Hypothalamus (tissue), 51 donors: Measurements from ENCODE around the gene ABHD12.

Experiments
- DNase-seq, 51 donors: peaks; one replicate each; lab custom pipeline; 2025; lab: John Stamatoyannopoulos, UW

The ABHD12 gene

DNA sequence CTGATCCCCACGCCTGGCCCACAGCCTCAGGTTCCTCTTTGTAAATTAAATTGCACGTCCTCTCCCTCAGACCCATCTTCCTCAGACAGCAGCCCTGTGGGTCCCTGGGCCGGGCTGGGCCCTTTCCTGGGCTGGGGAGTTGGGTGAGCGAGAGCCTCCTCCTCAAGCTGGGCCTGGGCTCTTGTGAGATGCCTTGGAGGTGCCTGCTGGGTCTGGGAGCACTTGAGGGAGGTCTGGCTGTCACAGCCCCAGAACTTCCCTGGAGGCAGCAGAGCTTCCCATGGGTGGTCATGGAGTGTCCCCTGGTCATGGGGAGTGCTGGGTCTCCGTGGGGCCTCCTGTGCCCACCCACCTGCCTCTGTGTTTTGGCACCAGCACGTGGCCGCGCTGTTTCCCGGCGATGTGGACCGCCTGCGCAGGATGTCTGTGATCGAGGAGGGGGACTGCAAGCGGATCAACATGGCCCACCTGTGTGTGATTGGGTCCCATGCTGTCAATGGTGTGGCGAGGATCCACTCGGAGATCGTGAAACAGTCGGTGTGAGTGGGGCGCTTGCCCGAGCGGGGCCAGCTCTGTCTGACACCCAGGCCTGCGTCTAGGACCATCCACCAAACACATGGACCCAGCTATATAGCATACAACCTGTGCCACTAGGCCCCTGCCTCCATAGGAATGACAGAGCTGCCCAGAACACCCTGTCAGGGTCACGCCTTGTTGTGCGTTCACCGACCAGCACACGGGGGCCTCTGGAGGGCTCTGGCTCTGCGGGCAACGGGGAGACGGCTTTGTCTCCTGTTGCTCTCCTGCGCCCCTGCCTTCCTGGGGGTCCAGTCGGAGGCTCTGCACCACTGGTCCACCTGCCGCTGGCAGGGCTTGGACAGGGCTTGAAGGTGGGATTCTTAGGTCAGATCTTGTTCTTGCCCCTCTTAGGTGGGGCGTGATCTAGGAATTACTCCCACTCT is 109.8 kb downstream of the ABHD12 start:
- no peak for DNase-seq

DNA sequence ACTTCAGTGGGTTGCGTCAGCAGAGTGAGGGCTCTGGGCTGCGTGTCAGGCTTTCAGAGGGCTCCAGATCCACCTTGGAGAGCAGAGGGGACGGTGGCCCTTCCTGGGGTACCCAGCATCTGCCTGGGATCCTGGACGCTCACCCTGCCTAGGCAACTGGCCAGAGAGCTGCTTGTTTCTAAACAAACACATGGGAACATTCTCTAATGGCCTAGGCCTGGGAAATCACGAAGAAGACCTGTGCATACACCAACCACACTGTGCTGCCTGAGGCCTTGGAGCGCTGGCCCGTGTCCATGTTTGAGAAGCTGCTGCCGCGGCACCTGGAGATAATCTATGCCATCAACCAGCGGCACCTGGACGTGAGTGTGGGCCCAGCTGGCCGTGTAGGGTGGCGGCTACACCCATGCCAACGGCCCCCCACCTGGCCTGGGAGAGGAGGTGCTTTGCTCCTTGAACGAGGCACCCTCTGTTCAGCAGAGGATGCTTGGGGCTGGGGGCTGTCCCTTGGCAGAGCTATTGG is 110.5 kb downstream of the ABHD12 start:
- peak in 1 of 51 donors; percentile 47 for DNase-seq

DNA sequence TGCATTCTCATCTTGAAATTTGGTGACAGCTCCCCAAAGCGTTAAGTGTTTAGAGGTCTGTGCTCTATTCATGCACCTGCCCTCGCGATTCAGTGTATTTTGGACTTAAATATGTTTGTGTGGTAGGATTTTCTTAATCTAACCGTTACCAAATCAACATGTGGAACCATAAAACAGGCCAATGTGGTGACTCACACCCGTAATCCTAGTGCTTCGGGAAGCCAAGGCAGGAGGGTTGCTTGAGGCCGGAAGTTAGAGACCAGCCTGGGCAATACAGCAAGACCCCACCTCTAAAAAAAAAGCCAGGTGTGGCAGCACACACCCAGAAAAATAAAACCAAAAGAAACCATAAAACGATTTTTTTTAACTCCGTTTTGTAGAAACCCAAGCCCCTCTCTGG is 111.2 kb downstream of the ABHD12 start:
- no peak for DNase-seq

DNA sequence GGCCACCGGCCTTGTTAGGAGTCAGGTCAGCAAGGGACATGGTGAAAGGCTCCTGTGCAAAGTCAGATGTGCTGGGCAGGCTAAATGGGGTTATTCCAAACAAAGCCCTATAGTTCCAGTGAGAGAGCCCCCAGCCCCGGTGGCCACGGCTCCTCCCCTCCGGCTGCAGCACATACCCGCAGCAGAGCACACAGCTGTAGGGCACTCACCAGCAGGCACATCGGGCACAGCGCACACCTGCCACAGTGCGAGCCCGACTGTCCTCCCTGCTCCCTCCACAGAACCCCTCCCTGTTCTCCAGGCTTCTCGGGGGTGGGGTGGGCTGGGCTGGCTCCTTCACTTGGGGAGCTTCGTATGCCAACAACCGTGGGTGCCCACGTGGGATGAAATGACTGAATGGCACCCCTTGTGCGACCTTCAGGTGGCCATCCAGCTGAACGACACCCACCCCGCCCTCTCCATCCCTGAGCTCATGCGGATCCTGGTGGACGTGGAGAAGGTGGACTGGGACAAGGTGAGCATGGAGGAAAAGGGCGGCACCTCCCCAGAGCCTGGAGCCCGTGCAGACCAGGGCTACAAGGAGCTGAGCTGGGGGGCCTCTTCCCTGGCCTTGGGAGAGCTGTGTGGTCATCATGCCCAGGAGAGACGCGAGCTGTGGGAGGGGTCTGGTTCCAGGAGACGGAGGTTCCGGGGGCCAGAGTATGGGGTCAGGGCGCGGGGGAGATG is 111.8 kb downstream of the ABHD12 start:
- no peak for DNase-seq

DNA sequence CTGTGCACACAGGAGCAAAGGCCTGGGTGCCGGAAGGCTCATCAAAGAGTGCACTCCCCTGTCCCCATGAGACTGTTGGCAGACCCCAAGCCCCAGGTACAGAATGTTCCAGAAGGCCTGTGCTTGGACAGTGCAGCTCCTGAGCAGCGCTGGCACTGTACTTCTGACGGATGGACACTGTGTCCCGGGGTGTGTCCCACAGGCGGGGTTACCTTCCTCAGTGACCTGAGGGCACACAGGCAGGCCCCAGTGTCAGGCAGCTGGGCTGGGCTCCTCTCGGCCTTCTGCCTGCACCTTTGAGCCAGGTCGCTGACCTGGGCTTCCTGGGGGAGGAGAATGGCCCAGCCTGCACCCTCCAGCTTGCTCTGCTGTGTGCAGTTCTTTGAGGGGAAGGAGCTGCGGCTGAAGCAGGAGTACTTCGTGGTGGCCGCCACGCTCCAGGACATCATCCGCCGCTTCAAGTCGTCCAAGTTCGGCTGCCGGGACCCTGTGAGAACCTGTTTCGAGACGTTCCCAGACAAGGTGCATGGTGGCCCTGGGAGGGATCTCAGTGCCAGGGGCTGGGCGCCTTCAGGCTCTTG is 112.6 kb downstream of the ABHD12 start:
- no peak for DNase-seq

DNA sequence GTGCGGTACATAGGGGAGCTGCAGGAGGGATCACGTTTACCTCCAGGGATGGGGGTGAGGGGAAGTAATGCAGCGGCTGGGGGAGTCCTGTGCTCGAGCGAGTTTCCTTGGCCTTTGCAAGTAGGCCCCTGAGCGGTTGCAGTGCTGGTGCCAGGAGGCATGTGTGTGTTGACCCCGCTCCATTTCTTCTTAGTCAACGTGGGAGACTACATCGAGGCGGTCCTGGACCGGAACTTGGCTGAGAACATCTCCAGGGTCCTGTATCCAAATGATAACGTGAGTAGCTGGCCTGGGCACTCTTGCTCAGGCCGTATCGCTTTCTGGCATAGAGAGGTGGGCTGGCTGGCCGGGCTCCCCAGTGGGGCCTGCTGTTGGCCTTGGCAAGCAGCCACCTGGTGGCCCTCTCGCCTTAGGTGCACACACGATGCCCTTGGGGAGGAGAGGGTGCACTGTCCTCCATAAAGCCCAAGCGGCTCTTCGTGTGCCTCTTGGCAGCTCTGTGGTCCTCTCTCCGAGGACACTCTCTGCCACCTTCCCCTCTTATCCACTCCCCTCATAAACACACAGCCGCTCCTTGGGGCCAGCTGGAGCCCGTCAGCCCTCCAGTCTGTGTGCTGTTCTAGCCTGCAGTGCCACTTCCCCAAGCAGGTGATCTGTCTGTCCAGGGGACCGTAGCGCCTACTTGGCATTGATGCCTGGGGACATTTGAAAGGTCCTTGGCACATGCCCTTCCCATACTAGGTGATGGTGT is 113.4 kb downstream of the ABHD12 start:
- DNase-seq, result no peak

DNA sequence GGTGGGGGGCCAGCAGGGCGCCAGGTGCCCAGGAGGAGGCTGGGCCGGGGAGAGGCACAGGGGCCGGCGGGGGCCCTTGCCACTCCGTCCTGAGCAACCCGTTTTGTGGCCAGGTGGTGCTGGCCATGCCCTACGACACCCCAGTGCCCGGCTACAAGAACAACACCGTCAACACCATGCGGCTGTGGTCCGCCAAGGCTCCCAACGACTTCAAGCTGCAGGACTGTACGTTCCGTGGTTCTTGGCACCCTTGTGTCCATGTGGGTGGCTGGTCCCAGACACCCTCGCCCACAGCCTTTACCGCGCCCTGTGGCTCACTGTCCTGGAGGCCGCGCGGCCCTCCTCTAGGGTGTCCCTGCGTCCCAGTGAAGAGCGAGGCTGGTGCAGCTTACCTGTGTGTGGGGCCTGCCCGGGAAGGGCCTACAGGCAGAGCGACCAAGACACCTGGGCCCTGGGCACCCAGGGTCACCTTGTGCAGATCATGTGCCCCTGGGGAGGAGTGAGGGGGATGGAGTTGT is 114.0 kb downstream of the ABHD12 start:
- no peak for DNase-seq

DNA sequence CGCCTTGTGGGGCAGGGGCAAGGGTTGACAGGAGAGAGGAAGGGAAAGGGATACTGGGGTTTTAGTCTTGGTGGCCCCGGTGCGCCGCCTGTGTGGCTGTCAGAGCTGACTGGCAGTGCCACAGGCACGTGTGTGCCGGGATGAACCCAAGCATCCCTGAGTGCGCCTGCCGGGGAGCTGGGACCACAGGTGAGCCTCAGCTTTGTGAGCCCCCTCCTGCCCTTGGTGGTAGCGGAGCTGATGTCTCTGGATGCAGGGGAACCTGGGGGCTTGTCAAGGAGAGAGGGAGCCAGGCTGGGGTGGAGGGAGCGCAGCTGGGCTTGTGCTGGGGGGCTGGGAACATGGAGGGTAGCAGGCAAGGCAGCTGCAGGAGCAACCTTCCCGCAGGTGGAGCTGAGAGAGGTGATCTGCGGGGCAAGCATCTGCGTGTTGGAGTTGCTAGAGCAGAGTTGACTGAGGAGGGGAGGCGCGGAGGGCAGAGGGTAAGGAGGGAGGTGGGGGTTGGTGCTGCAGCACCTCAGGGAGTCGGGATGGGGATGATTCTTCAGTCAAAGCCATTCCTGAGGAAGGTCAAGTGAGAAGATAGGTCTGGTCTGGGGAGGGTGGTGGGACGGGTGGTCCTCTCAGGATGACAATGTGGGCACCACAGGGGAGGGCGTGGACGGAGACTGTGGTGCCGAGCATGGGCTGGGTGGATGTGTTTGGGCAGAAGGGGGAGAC is 114.7 kb downstream of the ABHD12 start:
- no peak for DNase-seq

DNA sequence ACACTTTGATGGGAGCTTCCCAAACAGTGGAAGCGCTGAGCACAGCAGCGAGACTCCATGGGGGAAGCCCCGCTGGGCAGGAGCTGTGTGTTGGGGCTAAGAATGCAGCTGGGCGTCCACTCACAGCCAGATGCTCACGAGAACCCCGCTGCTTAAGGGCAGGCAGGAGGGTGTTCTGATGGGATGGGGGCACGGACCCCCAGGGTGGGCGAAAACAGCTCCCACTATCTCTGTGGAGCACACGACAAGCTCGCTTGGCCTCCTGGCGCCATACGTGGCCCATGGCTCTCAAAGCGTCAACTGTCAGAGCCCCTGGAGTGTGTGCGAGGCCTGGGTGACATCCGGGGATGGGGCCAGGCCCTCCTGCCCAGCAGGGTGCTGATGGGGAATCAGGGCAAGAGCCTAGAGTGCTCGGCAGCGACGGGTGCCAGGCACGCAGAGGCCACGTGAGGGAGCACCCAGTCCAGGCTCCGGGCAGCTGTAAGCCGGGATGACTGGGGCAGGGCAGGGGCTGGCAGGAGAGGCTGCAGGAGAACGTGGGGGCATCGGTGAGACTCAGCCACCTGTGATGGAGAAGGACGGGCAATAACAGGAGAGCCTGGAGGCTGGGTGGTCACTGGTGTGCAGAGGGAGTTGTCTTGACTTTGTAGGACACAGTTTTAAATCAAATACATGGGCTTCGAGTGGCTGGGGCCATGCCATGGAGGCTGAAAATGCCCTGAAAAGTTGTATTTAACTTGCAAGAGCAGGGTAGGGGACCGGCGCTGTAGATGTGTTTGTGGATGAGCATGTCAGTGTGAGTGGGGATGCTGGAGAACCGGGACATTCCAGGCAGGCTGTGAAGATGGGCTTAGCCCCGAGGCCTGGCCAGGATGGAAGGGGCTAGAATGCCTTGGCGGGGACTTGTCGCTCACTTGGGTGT is 115.5 kb downstream of the ABHD12 start:
- DNase-seq, result peak in 3 of 51 donors; percentile 28 to 32 (median 29)

DNA sequence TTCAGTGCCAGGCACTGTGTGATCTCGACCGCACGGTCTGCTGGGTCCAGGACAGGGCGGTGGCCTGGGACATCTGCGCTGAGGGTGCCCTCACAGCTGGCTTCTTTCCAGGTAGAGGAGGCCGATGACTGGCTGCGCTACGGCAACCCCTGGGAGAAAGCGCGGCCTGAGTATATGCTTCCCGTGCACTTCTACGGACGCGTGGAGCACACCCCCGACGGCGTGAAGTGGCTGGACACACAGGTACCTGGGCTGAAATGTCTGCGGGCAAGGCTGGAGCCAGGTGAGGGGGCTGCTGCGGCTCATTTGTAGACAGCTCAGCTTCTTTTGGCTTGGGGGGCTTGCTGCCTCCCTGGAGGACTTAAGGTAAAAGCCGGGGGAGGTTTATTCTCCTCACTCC is 116.2 kb downstream of the ABHD12 start:
- no peak for DNase-seq

DNA sequence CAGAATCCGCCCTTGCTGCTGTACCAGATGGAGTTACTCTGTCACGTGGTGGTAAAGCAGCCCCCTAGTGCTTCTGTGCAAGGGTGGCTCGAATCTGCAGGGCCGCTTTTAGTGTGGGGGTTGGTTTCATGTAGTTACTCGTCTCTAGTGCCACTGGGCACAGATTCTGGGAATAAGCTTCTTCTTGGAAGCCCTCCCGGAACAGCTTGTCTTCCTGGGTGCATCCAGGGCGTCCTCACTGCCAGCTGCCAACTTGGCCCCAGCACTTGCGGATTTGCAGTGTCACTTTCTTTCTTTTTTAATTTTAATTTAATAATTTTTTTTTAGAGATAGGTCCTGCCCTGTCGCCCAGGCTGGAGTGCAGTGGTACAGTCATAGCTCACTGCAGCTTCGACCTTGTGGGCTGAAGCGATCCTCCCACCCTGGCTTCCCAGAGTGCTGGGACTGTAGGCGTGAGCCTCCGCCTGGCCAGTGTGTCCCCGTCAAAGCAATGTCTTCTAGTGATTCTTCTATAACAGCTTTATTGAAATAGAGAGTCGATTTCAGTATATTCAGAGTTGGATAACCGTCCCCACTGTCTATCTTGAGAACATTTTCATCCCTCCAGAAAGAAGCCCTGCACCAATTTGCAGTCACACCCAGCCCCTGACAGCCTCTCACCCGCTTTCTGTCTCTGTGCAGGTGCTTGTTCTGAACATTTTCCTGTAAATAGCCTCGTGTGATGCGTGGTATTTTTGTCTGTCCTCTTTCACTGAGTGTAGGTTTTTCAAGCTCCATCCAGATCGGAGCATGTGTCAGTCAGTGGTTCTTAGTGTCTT is 116.9 kb downstream of the ABHD12 start:
- DNase-seq, result peak in 18 of 51 donors; percentile 24 to 80 (median 42)

DNA sequence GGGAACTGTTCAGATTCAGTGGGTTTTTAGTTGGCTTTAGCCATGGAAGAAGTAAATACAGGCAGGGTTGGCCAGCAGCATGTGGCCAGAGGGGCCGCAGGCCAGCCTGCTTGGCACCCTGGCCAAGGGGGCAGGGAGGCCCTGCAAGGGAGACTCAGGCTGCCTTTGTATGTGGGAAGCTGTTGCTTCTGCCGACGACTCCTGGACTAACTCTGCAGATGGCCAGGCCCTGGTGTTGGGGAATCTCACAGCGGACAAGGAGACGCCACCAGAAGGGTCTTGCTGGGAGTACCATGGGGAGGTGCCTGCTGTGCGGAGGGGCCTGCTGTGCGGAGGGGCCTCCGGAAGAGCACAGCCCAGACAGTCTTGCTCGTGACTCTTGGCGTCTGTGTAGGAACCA is 117.6 kb downstream of the ABHD12 start:
- DNase-seq, result peak in 24 of 51 donors; percentile 16 to 71 (median 48)

DNA sequence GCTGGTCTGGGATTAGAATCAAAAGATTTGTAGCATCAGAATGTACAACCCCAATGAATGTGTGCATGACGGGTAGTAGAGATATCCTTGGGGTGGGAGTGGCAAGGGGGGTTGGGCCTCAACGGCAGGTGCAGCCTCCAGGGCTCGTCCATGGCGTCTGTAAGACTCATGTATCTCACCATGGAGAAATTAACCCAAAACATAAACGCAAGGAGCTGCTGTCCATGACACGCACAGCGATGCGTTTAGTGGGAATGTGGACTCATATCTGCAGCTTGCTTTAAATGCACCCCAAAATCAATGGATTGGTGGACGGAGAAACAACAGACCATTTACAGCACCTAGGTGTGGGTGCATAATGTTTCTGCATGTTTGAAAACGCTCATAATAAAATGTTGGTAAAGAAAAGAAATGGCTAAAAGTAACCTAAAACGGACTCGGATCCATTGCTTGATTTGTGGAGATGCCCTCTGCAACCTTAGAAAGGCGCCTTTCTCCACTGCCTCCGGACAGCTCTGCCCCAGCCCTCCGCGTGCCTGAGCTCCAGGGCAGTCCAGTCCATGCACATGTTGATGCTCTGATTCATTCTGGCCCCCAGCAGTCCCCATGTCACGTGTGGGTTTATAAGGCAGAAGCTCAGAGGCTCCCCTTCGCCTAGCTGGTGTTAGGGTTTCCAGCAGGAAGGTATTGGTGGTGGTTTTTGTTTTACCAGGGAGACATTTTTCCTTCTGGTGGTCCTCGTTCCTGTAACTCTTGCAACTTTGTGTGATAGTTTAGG is 118.2 kb downstream of the ABHD12 start:
- no peak for DNase-seq

DNA sequence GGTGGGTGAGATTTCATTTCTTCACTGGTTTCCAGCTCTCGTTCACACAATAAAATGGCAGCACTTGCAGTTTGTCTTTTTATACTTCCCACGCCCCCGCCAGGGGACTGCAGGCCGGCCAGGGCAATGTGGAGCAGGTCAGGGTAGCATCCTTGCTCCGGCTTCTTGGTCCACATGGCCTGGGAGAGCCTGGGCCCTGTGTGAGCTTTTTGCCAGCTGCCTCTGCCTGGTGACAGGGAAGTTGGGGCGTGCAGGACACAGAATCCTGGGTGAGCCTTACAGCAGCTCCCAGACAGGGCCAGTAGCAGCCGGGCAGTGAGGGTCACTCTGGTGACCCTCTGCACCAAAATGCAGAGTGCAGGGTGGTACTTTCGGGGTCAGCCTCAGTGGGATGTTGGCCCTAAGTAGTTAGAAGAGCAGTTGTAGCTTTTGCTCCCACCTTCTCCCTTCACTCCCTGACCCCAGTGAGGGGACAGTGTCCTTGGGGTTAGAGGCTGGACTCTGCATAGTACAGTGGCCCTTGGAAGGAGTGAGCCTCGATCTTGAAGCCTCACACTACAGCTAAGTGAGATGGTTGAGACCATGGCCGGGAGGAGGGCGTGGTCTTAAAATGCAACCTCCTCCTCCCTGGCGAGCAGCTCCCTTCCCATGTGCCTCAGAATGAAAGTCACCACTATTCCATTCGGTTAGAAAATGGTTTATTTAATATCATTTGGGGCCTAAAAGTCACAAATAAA is 119.0 kb downstream of the ABHD12 start:
- no peak for DNase-seq

DNA sequence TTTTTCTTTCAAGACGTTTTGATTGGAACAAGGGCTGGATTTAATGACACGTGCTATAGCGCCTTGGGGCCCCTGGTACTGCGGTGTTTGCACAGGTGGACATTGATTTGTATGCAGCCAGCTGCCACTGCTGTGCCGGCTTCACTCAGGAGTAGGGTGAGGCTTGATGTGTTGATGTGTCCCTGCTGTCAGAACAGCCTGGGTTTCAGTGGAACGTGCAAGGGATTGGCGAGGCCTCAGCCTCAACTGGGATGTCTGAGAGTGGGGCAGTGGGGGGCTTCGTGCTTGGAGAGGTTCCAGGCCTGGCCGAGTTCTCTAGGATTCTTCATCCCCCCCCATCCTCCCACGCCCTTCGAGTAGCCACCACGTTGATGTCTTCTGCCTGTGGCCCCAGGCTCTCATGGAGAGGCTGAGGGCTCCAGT is 119.8 kb downstream of the ABHD12 start:
- no peak for DNase-seq

DNA sequence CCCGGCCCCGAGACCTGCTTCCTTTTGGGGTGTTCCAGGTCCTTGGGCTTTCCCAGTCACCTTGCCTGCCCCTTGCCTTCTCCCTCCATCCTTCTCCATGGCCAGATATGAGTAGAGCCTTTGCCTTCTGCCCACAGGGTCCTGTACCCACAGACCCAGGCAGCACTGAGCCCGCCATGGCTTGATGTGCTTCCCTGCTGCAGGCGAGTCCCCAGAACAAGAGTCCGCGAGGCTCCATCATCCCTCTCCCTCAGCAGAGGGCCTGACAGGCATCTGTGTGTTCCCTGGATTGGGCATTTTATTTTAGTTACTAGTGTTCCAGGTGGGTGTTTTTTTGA is 120.8 kb downstream of the ABHD12 start:
- DNase-seq, result no peak
